ENCODE data around the gene CMKLR1.

CMKLR1 gene

DNA sequence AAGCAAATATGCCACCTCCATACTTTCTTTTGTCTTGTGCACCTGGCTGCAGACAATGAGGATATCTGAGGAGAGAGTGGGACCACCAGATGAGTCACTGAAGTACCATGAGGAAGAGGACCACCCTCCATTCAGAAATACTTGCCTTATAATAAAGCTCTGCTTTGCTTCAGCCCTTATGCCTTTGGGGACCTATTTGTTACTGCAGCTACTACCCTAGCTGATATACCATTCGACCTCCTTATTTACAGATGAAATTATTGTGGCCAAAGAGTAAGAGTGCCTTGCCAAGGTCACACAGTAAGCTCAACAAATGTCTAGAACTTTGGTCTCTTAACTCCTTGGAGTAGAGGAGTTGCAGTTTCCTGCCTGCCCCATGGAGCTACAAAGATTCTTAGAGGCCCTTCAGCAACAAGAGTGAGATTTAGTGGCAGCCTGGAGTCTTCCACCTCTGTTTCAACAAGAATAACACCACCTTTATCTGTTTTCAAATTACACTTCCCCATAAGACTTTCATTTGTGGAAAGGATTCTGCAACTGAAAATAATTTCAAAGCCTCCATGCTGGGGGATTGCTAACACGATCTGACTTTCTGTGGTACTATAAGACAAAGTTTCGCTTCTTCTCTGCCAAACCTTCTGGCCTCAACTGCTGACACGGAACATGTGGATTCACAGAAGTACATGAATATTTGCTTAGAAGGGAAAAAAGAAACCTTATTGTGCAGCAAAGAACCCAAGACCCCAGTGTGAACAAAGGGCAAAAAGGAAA lies 3.6 kb downstream of the CMKLR1 start:
- TF ChIP-seq GATA3 (IDR thresholded peaks at IDR 0.05; ENCODE audit: low read depth, low read length) (no peak), GATA2 (IDR thresholded peaks at IDR 0.05; ENCODE audit: low read depth, low read length) (no peak)

DNA sequence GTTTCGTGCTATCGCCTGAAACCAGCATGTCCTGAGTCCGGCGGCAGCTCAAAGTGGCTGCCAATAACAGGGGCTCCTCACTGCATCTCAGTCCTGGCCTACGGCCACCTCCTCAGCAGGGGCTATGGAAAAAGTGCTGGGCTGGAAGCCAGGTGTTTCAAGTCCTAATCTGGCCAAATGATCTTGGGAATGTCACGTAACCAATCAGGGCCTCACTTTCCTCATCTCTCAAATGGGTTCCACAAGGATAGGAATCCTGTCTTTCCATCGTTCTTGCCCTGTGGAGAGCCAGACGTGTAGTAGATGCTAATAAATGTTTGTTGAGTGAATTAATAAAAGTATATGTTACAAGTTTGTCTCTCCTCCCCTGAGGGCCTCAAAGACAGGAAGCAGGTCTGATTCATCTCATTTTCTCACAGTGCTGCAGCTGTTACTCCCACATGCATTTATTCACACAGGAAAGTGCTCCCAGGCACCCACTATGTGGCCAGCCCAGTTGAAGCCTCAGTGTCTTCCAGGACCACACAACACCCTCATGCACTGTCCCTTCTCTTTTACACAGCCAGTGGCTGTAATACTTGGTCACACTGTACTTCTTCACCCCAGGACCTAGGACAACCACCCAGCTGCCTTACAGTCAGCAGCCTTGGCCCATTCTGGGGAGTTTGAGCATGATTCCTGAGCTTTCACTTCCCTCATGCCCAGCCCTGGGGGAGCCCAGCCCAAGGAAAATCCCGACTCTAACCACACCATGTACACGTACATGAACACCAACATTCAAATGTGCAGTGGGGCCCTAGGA lies 5.0 kb downstream of the CMKLR1 start:
- no peak for TF ChIP-seq GATA3 (IDR thresholded peaks at IDR 0.05; ENCODE audit: low read depth, low read length)
- TF ChIP-seq GATA2 (IDR thresholded peaks at IDR 0.05; ENCODE audit: low read depth, low read length), result no peak

DNA sequence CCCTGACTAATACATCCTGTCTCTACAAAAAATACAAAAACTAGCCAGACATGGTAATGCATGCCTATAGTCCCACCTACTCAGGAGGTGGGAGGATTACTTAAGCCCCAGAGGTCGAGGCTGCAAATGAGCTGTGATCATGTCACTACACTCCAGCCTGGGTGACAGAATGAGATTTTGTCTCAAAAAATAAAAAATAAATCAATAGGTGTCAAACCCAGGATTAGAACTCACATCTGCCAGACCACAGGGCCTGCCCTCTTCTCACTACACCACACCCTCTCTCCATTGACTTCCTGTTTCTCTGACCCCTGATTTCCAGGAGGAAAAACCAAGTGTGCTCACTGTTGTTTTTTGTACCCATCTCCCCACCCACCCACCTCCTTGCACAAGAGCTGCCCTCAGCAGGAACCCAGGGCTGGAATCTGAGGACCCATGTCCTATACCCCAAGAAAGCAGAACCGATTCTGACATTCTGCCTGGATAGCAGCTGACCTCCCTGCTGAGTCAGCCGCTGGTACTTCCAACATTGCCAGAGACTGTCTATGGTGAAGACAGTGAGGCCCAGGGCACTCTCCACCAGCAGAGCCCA lies 6.2 kb downstream of the CMKLR1 start:
- TF ChIP-seq GATA2 (IDR thresholded peaks at IDR 0.05; ENCODE audit: low read depth, low read length), result no peak
- TF ChIP-seq GATA3 (IDR thresholded peaks at IDR 0.05; ENCODE audit: low read depth, low read length), result no peak

DNA sequence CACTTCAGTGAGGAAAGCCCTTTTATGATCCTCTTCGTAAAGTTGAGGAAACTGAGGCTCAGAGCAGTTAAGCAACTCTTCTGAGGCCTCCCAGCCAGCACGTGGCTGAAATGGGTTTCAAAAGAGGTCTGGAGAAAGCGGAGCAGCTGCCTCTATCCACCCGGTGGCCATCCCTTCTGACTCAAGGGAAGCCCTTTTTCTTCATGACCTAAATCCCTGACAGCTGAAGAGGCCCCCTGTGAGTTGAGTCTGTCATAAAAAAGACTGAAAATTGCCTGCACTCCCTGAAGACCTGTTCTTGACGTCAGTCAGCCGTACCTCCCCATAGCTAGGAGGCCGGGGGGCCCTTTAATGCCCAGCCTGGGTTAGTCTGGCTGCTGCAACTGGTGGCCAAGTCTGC lies 10.7 kb downstream of the CMKLR1 start:
- TF ChIP-seq GATA2 (IDR thresholded peaks at IDR 0.05; ENCODE audit: low read depth, low read length), result no peak
- TF ChIP-seq GATA3 (IDR thresholded peaks at IDR 0.05; ENCODE audit: low read depth, low read length), result no peak

DNA sequence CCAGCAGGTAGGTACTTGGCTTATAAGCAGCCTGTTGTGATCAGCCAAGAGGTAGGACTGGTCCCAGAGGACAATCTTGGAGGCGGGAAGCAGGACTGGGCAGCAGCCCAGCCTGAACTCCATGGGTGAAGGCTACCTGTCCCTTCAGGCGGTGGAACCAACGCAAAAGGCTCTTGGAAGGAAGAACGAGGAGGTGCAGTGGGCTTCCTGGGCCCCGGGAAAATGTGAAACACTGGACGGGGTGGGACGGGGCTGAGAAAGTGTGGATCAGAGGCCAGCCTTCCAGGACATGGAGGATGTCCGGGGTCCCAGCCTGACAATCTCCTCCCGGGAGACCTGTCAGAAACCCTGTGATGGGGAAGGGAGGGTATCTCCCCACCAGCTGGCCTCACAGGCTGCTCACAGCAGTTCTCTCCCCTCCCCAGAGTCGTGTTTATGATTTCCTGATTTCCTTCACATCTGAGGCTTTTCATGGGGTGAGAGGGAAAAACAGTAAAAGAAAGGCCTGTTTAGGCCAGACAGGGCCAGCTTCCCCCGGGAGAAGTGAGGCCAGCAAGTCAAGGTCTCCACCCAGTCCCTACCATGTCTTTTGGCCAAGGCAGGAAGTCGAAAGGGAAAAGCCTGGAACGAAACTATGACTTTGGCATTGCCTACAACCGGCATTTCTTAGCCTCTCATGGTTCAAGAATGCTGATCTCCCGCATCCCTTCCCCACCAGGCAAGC lies 11.3 kb downstream of the CMKLR1 start:
- TF ChIP-seq GATA2 (IDR thresholded peaks at IDR 0.05; ENCODE audit: low read depth, low read length) (no peak), GATA3 (IDR thresholded peaks at IDR 0.05; ENCODE audit: low read depth, low read length) (no peak)

DNA sequence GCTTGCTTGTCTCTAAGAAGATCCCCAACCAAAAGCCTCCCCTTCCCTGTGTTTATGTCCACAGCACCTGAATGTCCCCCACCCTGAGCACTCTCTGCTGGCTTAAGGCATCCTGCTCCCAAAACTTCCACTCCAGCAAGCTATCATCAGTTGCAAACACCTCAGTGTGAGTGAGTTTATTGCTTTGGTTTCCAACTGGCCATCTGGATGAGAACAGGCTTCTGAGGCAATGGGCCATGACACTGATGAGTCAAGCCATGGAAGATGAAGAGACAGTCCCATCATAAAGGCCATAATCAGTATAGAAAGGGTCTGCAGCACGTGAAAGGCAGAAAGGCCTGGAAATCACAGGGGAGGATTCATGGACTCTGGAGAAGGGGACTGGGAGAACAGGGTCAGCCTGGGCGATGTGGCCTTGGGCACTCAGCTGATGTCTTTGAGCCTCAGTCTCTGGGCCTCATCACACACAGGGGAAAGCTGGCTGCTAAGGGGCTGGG lies 12.8 kb downstream of the CMKLR1 start:
- TF ChIP-seq GATA3 (IDR thresholded peaks at IDR 0.05; ENCODE audit: low read depth, low read length), result no peak
- TF ChIP-seq GATA2 (IDR thresholded peaks at IDR 0.05; ENCODE audit: low read depth, low read length), result no peak

DNA sequence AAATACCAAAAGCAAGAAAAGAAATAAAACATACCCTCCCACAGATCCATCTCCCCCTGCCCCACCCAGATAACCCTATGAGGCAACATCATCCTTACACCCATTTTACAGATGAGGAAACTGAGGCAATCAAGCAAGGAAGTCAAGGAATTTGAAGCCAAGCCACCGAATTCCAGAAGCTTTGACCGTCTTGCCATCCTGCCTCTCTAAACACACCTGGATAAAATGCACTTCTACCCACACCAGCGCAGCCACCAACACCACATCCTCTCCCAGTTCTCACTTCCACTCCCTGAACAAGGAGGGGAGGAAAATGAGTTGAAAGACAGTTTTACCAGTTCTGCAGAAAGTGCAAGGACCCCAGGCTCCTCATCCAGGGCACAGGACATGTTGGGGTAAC lies 13.6 kb downstream of the CMKLR1 start:
- TF ChIP-seq GATA2 (IDR thresholded peaks at IDR 0.05; ENCODE audit: low read depth, low read length), result no peak
- no peak for TF ChIP-seq GATA3 (IDR thresholded peaks at IDR 0.05; ENCODE audit: low read depth, low read length)

DNA sequence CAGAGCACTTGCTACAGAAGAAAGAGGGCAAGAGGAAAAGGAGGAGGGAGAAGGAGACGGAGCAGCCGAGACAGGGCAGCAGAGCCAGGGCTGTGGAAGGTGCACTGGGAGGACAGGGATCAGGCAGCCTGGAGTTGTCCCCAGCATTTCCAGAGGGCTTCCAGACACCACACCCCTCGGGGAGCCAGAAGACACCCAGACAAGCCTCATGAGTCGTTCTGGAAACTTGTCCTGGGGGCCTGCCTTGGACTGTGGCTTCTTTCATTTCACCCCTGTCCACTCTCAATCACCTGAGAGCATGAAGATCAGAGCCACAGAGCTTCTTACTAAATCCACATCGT lies 14.1 kb downstream of the CMKLR1 start:
- TF ChIP-seq GATA2 (IDR thresholded peaks at IDR 0.05; ENCODE audit: low read depth, low read length), result no peak
- no peak for TF ChIP-seq GATA3 (IDR thresholded peaks at IDR 0.05; ENCODE audit: low read depth, low read length)

DNA sequence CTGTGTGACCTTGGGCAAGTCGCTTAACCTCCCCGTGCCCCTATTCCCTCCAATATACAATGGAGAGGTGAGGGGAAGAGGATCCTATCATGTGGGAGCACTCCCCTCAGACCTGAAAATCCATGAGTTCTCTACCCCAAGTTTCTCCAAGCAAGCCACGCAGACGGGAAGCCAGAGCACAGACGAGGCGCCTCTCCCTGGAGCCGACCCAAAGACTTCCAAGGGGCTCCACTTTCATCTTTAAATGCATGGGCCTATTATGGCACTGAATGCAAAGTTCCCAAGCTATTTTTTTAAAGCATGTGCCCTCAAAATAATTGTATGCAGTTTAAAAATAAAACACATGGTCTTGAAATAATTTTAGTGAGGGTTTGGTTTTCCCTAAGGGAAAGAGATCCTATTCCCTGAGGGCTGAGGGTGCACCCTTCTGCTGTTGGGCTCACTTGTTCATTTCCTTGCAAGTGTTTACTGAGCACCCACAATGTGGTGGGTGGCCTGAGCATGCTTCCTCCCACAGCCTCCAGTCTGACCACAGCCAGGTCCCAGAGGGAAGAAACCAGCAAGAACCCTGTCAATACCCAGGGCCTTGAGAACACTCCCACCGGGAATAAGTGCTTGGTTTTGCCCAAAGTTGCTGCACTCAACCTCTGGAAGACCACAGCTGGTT lies 14.6 kb downstream of the CMKLR1 start:
- TF ChIP-seq GATA2 (IDR thresholded peaks at IDR 0.05; ENCODE audit: low read depth, low read length), result no peak
- TF ChIP-seq GATA3 (IDR thresholded peaks at IDR 0.05; ENCODE audit: low read depth, low read length), result no peak

DNA sequence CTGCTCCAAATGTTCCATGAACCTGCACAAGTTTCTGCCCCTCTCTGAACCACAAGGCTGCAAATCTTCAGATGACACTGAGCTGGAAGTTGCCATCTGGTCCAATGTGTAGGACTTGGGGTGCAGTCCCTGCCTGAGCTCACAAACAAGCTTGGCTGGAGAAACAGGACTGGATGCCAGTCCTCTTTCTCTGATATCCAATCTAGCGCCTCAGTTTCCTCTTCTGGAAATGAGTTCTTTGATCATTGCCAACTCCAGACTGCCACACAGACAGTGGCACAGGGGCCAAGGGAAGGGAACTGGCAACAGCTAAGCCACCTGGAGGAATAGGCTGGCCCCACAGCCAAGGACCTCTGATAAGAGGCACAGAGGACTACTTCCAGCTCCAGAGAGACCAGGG lies 15.5 kb downstream of the CMKLR1 start:
- TF ChIP-seq GATA3 (IDR thresholded peaks at IDR 0.05; ENCODE audit: low read depth, low read length) (no peak), GATA2 (IDR thresholded peaks at IDR 0.05; ENCODE audit: low read depth, low read length) (no peak)

DNA sequence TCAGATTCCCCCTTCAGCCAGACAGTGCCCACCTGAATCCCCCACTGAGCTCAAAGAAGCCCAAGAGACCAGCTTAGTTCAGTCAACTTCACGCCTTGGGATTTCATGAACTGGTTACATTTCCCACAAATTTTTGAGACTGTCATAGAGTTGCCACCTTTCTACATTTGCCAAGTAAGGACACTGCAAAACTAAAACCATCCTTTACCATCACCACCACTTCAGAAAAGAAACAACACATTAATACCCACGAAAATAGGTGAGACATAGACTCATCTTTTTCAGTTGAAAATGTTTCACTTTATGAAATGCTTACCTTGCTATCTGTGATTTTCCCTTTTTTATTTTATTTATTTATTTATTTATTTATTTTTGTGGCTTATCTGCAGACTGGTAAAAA lies 16.1 kb downstream of the CMKLR1 start:
- TF ChIP-seq GATA3 (IDR thresholded peaks at IDR 0.05; ENCODE audit: low read depth, low read length), result no peak
- no peak for TF ChIP-seq GATA2 (IDR thresholded peaks at IDR 0.05; ENCODE audit: low read depth, low read length)

DNA sequence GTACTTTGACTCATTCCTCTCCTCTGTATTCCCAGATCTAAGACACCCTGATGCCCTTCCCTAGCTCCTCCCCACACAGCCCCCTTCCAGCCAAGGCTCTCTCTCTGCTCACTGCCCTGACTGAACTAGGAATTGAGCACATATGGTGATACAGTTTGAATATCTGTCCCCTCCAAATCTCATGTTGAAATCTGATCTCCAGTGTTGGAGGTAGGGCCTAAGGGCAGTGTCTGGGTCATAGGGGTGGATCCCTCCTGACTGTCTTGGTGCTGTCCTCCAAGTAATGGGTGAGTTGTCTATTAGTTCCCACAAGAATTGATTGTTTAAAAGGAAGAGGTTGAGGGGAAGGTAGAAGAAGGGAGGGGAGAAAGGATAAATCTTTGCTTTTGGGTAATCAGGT lies 17.4 kb downstream of the CMKLR1 start:
- TF ChIP-seq GATA3 (IDR thresholded peaks at IDR 0.05; ENCODE audit: low read depth, low read length) (no peak), GATA2 (IDR thresholded peaks at IDR 0.05; ENCODE audit: low read depth, low read length) (peak; percentile 38)

DNA sequence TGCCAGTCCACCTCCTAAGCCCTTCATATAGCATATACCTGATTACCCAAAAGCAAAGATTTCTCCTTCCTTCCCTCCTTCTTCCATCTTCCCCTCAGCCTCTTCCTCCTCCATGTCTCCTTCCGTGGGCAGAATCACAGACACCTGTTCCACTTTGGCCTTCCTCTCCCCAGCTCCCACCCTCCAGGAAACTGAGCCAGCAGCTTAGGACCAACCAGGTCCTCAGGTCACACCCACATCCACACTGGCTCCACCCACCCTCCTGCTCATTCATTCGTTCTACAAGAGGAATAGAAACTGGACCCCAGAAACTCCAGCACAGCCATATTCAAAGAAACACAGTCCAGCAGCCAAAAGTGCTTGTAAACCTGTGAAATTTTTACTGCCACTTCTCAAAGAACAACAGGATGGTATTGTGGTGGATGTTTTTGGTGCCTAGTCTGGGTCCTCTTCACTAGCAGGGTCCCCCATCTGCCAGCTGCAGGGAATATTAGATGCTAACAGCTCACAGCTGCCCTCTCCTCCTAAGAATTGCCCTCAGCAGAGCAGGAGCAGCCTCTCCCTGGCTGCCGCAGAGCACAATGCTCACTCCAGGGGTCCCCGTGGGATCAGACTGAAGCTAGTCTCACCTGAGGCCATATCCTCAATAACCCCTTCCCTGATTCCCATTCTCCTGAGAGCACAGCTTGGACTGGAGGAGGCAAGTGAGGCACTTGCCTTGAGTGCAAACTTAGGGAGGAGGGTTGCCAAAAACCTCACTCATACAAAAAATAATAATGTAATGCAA lies 18.4 kb downstream of the CMKLR1 start:
- TF ChIP-seq GATA3 (IDR thresholded peaks at IDR 0.05; ENCODE audit: low read depth, low read length) (no peak), GATA2 (IDR thresholded peaks at IDR 0.05; ENCODE audit: low read depth, low read length) (no peak)
